MM.1S (cell line): Measurements from ENCODE around the gene MAEA.

Experiments
- EZH2phosphoT487 ChIP-seq: fragments of 300-600 bp; sonication (generic); IDR thresholded peaks from 2 replicates; pipeline ENCODE4 v1.6.1; 2018; ENCODE audit warnings: antibody characterized with exemption, low read length
- TF ChIP-seq, protein P1 (sequence below): fragments of 300-600 bp; sonication (generic); IDR thresholded peaks from 2 replicates; pipeline ENCODE4 v1.5.1; 2016; ENCODE audit warnings: antibody characterized with exemption, low read length, mixed read lengths

DNA sequence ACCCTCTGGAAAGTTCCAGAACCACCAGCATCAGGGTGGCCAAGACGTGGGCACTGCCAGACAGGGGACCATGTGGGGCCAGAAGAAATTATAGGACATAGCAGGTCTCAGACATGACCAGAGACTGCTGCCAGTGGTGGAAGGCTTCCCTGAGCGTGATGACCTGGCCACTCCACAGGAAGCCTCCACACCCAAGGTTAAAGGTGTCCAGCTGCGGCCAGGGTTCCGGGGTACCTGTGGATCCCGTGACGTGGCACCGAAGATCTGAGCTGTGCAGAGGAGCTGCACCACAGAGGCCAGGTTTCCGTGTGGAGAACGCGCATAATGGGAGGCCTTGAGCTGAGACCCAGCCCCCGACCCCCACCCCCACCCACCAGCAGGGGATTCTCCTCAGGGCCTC is 24.3 kb upstream of the MAEA start:
- TF ChIP-seq, protein P1, sequence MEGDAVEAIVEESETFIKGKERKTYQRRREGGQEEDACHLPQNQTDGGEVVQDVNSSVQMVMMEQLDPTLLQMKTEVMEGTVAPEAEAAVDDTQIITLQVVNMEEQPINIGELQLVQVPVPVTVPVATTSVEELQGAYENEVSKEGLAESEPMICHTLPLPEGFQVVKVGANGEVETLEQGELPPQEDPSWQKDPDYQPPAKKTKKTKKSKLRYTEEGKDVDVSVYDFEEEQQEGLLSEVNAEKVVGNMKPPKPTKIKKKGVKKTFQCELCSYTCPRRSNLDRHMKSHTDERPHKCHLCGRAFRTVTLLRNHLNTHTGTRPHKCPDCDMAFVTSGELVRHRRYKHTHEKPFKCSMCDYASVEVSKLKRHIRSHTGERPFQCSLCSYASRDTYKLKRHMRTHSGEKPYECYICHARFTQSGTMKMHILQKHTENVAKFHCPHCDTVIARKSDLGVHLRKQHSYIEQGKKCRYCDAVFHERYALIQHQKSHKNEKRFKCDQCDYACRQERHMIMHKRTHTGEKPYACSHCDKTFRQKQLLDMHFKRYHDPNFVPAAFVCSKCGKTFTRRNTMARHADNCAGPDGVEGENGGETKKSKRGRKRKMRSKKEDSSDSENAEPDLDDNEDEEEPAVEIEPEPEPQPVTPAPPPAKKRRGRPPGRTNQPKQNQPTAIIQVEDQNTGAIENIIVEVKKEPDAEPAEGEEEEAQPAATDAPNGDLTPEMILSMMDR = no peak
- TF ChIP-seq EZH2phosphoT487 = no peak
